GM10266 (cell line): ENCODE data around the gene RIT2.

Experiments
- DNase-seq: peaks from one replicate; pipeline ENCODE4 v3.0.0; 2012; ENCODE audit errors: extremely low spot score
- TF ChIP-seq, protein P1 (sequence below): IDR thresholded peaks from 2 replicates; pipeline ENCODE4 v1.5.1; 2012; ENCODE audit warnings: mild to moderate bottlenecking, low read depth; ENCODE audit not compliant: control insufficient read depth, insufficient read depth; ENCODE audit errors: missing control alignments

The RIT2 gene

DNA sequence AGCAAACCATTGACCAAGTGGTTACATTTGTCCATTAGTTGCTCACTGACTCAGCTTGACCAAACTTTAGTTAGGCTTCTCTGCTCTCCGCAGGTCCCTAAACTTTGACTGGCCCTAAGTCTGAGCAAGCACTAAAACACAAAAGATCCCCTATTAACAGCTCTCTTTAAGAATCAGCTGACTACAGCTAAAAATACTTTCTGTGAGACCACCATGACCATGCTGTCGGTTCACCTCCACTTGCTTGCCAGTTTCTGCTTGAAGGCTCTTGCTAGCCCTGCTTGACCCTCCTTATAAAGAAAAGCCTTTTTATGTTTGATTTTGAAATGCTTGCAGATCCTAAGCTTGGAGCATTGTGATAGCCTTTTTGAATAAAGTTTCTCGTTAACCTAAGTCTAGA lies 40.4 kb upstream of the RIT2 start:
- TF ChIP-seq, protein P1, sequence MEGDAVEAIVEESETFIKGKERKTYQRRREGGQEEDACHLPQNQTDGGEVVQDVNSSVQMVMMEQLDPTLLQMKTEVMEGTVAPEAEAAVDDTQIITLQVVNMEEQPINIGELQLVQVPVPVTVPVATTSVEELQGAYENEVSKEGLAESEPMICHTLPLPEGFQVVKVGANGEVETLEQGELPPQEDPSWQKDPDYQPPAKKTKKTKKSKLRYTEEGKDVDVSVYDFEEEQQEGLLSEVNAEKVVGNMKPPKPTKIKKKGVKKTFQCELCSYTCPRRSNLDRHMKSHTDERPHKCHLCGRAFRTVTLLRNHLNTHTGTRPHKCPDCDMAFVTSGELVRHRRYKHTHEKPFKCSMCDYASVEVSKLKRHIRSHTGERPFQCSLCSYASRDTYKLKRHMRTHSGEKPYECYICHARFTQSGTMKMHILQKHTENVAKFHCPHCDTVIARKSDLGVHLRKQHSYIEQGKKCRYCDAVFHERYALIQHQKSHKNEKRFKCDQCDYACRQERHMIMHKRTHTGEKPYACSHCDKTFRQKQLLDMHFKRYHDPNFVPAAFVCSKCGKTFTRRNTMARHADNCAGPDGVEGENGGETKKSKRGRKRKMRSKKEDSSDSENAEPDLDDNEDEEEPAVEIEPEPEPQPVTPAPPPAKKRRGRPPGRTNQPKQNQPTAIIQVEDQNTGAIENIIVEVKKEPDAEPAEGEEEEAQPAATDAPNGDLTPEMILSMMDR = no peak
- no peak for DNase-seq

DNA sequence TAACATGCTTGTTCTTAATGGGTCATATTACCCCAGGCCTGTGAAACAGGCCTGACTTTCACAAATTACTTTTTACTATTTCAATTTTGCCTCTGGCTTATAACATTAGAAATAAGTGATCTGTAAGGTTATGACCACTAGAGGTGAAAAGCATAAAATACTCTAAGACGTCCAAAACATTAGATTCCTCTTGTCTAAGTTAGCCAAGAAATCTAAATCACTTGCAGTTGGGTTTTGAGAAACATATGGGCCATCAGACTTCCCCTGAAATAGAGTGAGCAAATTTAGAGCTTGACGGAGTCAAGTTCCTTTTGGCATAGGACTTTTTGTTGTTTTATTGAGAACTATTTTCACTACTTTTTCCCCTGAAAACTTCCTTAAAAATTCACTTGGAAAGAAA lies 32.7 kb upstream of the RIT2 start:
- DNase-seq = no peak
- TF ChIP-seq, protein P1 = no peak

DNA sequence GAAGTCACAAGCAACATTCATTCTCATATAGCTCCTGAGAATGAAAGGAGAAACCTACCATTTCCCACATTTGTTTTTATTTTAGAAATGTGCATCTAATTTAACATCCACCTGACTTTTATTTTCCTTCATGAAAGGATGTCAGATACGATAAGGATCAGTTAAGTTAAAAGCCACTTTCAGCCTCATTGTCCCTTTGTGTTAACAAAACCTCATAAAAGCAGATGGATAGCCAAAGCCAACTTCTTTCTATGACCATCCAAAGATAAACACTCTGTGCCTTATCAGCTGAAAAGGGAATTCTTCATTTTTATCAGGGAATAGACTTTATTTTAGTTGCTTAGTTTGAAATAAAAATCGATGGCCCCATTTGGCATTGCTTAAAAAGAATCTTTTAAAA lies 25.7 kb upstream of the RIT2 start:
- DNase-seq = no peak
- TF ChIP-seq, protein P1 = no peak

DNA sequence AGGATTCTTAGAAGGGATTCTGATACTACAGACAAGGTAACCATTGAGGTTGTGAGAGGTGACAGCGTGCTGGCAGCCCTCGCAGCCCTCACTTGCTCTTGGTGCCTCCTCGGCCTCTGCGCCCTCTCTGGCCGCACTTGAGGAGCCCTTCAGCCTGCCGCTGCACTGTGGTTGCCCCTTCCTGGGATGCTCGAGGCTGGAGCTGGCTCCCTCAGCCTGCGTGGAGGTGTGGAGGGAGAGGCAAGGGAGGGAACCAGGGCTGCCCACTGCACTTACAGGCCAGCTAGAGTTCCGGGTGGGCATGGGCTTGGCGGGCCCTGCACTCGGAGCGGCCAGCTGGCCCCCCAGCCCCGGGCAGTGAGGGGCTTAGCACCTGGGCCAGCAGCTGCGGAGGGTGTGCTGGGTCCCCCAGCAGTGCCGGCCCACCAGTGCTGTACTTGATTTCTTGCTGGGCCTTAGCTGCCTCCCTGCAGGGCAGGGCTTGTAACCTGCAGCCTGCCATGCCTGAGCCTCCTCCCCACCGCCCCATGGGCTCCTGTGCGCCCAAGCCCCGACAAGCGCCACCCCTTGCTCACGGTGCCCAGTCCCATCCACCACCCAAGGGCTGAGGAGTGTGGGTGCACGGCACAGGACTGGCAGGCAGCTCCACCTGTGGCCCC lies 23.9 kb upstream of the RIT2 start:
- TF ChIP-seq, protein P1 = no peak
- DNase-seq = no peak

DNA sequence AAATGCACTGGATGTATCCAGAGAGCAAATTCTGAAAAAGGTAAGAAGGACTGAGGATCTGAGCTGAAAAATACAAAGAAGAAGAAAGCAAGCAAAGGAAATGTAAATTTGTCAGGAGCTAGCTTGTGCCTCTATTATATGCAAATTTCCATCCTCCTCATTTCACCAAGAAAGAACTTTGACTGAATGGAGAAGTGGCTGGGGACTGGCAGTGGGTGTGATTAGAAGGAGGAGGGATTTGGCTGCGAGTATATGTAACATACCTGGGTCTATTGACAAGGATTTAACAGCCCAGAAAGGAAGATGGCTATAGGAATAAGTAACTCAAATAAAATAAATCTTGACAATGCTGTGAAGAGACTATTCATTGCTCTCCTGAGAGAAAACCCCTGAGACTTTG lies 19.4 kb upstream of the RIT2 start:
- TF ChIP-seq, protein P1 = no peak
- no peak for DNase-seq

DNA sequence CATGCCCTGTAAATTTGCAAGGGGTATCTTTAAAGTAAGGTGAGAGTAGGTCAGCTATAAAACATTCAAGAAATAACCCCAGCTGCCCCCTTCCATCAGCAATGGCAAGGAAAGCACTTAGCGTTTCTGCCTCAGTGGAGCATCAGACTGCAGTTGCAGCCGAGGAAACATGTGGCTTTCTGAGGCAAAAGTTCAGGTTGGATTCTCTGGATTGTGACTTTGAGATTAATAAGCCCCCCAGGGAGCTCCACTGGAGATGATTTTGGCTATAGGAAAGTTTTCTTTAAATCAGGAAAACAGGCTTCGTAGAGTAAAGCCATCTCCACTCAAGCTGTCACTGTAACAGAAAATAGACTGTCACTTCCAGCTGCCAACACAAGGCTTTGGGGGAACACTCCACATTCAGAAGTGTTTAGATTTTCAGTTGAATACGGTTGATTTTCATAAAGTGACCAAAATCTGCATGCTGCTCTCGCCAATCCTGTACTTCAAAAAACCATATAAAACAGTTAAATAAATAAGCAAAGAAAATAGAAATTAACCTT lies 15.3 kb upstream of the RIT2 start:
- DNase-seq = no peak
- TF ChIP-seq, protein P1 = no peak

DNA sequence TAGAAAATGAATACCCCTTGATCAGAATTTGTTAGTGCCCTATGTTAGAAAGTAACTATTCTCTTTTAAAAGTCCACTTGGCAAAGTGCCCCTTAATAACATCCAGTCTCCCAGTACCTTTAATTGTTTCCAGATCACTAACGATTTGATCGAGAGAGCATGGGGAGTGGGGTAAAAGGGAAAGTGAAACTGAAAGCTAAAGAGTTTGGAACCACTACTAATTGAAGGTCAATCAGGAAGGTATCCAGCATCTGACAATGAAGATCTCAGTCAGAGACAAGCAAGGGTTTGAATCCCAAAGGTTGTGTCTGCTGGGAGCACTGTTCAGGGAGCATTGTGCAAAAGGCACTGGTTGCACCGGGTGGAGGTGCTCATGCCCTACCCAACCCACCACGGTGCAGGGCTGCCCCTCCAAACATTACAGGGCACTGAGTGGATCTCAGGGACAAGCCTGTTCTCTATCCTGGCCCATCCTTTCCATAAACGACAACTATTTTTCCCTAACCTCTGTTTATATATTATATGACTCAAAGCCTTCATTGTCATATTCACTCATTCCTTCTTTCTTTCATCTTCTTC lies 14.6 kb upstream of the RIT2 start:
- DNase-seq = no peak
- TF ChIP-seq, protein P1 = no peak
